Hepatocyte (in vitro differentiated cells): ENCODE data around the gene CRISPLD2. TPM values are rescaled to one million over a fixed set of nuclear protein-coding genes. Genes with fewer than 3 reads are reported as not detected.

ENCODE experiments used
- DNase-seq: peaks from one replicate; pipeline ENCODE4 v3.0.0-alpha.2; 2016; ENCODE audit warnings: low spot score
- H2AFZ ChIP-seq: fragments of 200-600 bp; sonication (generic); 2 replicates; pipeline ENCODE4 v1.6.0; 2016; ENCODE audit warnings: antibody characterized with exemption, mild to moderate bottlenecking
- H3K27ac ChIP-seq: fragments of 200-600 bp; sonication (generic); 2 replicates; pipeline ENCODE4 v1.5.1; 2016; ENCODE audit warnings: mild to moderate bottlenecking
- H3K27me3 ChIP-seq: fragments of 200-600 bp; sonication (generic); 2 replicates; pipeline ENCODE4 v1.6.1; 2016
- H3K36me3 ChIP-seq: fragments of 200-600 bp; sonication (generic); replicated peaks from 2 replicates; pipeline ENCODE4 v1.5.1; 2016; ENCODE audit warnings: low read depth; ENCODE audit not compliant: insufficient read depth
- H3K4me1 ChIP-seq: fragments of 200-600 bp; sonication (generic); 2 replicates; pipeline ENCODE4 v1.5.1; 2016; ENCODE audit warnings: mild to moderate bottlenecking, moderate library complexity; ENCODE audit not compliant: insufficient read depth
- H3K4me2 ChIP-seq: fragments of 200-600 bp; sonication (generic); 2 replicates; pipeline ENCODE4 v1.6.0; 2016
- H3K4me3 ChIP-seq: fragments of 200-600 bp; sonication (generic); 2 replicates; pipeline ENCODE4 v1.5.1; 2016; ENCODE audit warnings: mild to moderate bottlenecking
- H3K79me2 ChIP-seq: fragments of 200-600 bp; sonication (generic); 2 replicates; pipeline ENCODE4 v1.6.0; 2017; ENCODE audit warnings: mild to moderate bottlenecking
- H3K9me2 ChIP-seq: fragments of 200-600 bp; sonication (generic); replicated peaks from 2 replicates; pipeline ENCODE4 v1.6.0; 2017; ENCODE audit warnings: mild to moderate bottlenecking; ENCODE audit not compliant: insufficient read depth
- H3K9me3 ChIP-seq: fragments of 200-600 bp; sonication (generic); 2 replicates; pipeline ENCODE4 v1.5.1; 2016; ENCODE audit warnings: low read depth, mild to moderate bottlenecking
- H4K20me1 ChIP-seq: fragments of 200-600 bp; sonication (generic); 2 replicates; pipeline ENCODE4 v1.6.0; 2016; ENCODE audit warnings: mild to moderate bottlenecking; ENCODE audit not compliant: insufficient read depth, poor library complexity, severe bottlenecking
- EZH2 ChIP-seq: fragments of 200-600 bp; sonication (generic); IDR thresholded peaks from 2 replicates; pipeline ENCODE4 v1.6.1; 2016; ENCODE audit warnings: antibody characterized with exemption, mild to moderate bottlenecking, borderline replicate concordance
- EZH2phosphoT487 ChIP-seq: fragments of 200-600 bp; sonication (generic); IDR thresholded peaks from one replicate; pipeline ENCODE4 v1.6.1; 2018; ENCODE audit warnings: antibody characterized with exemption, mild to moderate bottlenecking, low read depth, moderate library complexity; ENCODE audit not compliant: unreplicated experiment, severe bottlenecking
- WGBS: methylation state at CpG from one replicate; pipeline ENCODE4 v1.1.6; 2016; ENCODE audit warnings: low lambda C conversion rate; ENCODE audit errors: missing lambda C conversion rate; 5-methylcytosine and 5-hydroxymethylcytosine counted together
- polyA plus RNA-seq: library from polyadenylated mRNA; unstranded; fragments of >200 nt; fragmentation: Nextera tagmentation; extraction: Ambion mirVana; gene quantifications from 2 replicates; pipeline ENCODE4 v1.2.1, GENCODE V29; 2016
- total RNA-seq: library from RNA; depleted of rRNA; stranded (reverse); fragments of >200 nt; gene quantifications from 2 replicates; pipeline ENCODE4 v1.2.3, GENCODE V29; 2014
- TF ChIP-seq, protein P1 (sequence below): fragments of 200-600 bp; sonication (generic); IDR thresholded peaks from 2 replicates; pipeline ENCODE4 v1.5.1; 2016; ENCODE audit warnings: antibody characterized with exemption, mild to moderate bottlenecking; ENCODE audit not compliant: poor library complexity

Gene CRISPLD2
- total and polyA plus RNA-seq, 2 experiments from 2014 or later: 281 to 315 TPM

GRCh38 chr16:84780063-84780462, 39.7 kb upstream of the CRISPLD2 start:
- no peak overlapping the region for H3K27ac ChIP-seq
- no peak overlapping the region for H3K4me3 ChIP-seq
- no peak overlapping the region for H3K4me2 ChIP-seq
- peaks cover 10% of the 10 kb centered on the region for H3K36me3 ChIP-seq
- 97% methylated on average over 11 of the region's 11 CpGs for WGBS
- DNase-seq: no peak
- H4K20me1 ChIP-seq: no peaks in the 10 kb centered on the region
- H3K27me3 ChIP-seq: no peaks in the 10 kb centered on the region
- H3K79me2 ChIP-seq: no peaks in the 10 kb centered on the region
- H3K4me1 ChIP-seq: no peaks in the 10 kb centered on the region
- H2AFZ ChIP-seq: no peak overlapping the region
- H3K9me2 ChIP-seq: no peaks in the 10 kb centered on the region
- no peaks in the 10 kb centered on the region for H3K9me3 ChIP-seq
- TF ChIP-seq EZH2phosphoT487: no peak

DNA sequence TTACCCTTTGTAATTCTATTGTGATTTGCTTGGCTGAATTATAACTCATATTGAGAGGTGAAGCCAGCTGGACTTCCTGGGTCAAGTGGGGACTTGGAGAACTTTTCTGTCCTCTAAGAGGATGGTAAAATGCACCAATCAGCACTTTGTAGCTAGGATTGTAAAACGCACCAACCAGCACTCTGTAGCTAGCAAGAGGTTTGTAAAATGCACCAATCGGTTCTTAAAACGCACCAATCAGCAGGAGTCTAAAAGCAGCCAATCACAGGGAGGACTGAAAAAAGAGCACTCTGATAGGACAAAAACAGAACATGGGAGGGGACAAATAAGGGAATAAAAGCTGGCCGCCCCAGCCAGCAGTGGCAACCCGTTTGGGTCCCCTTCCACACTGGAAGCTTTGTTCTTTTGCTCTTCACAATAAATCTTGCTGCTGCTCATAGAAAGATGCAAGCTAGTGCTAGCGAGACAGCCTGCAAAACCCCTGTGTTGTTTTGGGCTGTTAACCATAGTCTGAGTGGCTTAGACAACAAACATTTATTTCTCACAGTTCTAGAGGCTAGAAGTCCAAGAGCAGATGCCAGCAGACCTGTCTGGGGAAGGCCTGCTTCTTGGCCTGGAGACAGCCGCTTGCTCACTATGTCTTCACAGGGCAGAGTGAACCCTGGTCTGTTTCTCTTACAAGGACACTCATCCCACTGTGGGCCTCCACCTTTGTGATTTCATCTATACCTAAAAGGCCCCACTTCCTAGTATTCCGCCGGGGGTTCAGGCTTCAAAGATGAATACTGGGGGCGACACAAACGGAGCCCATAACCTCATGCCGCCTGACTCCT, 39.0 kb upstream of the CRISPLD2 start:
- Histone ChIP-seq H2AFZ (no peak overlapping the region), H3K79me2 (no peaks in the 10 kb centered on the region), H3K4me2 (no peak overlapping the region), H3K9me2 (no peaks in the 10 kb centered on the region), H4K20me1 (no peaks in the 10 kb centered on the region), H3K27me3 (no peaks in the 10 kb centered on the region), H3K4me1 (peaks cover 4% of the 10 kb centered on the region), H3K9me3 (no peaks in the 10 kb centered on the region), H3K36me3 (peaks cover 10% of the 10 kb centered on the region), H3K27ac (no peak overlapping the region), H3K4me3 (no peak overlapping the region)
- no peak for DNase-seq
- TF ChIP-seq EZH2: no peak
- TF ChIP-seq EZH2phosphoT487: no peak
- TF ChIP-seq, protein P1, sequence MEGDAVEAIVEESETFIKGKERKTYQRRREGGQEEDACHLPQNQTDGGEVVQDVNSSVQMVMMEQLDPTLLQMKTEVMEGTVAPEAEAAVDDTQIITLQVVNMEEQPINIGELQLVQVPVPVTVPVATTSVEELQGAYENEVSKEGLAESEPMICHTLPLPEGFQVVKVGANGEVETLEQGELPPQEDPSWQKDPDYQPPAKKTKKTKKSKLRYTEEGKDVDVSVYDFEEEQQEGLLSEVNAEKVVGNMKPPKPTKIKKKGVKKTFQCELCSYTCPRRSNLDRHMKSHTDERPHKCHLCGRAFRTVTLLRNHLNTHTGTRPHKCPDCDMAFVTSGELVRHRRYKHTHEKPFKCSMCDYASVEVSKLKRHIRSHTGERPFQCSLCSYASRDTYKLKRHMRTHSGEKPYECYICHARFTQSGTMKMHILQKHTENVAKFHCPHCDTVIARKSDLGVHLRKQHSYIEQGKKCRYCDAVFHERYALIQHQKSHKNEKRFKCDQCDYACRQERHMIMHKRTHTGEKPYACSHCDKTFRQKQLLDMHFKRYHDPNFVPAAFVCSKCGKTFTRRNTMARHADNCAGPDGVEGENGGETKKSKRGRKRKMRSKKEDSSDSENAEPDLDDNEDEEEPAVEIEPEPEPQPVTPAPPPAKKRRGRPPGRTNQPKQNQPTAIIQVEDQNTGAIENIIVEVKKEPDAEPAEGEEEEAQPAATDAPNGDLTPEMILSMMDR: no peak
- WGBS: 96% methylated on average over 12 of the region's 12 CpGs

DNA sequence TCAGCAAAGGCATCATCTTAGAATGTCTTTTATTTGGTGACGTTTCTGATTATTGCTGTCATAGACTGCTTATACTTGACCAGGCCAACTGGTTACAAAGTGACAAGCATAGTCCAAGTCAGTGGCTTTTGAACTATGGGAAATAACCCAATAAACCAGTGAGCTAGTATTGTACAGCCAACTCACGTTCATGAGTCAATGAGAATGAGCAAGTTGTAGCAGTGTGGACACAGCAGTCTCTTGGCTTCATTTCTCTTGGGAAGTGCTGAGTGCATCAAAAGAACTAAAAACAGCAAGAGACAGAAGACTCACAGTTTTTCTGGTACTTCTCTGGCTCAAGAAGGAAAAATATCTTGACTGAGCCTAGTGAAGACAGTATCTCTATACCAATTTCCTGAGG, 36.9 kb upstream of the CRISPLD2 start:
- Histone ChIP-seq H3K27me3 (no peaks in the 10 kb centered on the region), H3K79me2 (no peaks in the 10 kb centered on the region), H3K27ac (no peak overlapping the region), H2AFZ (no peak overlapping the region), H3K4me2 (no peak overlapping the region), H3K4me1 (peaks cover 24% of the 10 kb centered on the region), H3K36me3 (peaks cover 10% of the 10 kb centered on the region), H3K9me2 (no peaks in the 10 kb centered on the region), H3K9me3 (no peaks in the 10 kb centered on the region), H4K20me1 (no peaks in the 10 kb centered on the region), H3K4me3 (no peak overlapping the region)
- DNase-seq: no peak
- WGBS: 95% methylated on average over 2 of the region's 2 CpGs
- TF ChIP-seq EZH2phosphoT487 (no peak), EZH2 (no peak)
- TF ChIP-seq, protein P1: no peak

GRCh38 chr16:84785843-84786581, 33.8 kb upstream of the CRISPLD2 start:
- Histone ChIP-seq H3K4me2 (peak overlapping the region; percentile 46), H3K4me3 (no peak overlapping the region), H3K4me1 (peaks cover 28% of the 10 kb centered on the region), H3K27ac (no peak overlapping the region), H4K20me1 (no peaks in the 10 kb centered on the region), H3K79me2 (no peaks in the 10 kb centered on the region), H3K9me3 (no peaks in the 10 kb centered on the region), H3K9me2 (no peaks in the 10 kb centered on the region), H2AFZ (no peak overlapping the region), H3K27me3 (no peaks in the 10 kb centered on the region), H3K36me3 (no peaks in the 10 kb centered on the region)
- 61% methylated on average over 11 of the region's 11 CpGs for WGBS
- DNase-seq: peak; percentile 73
- TF ChIP-seq EZH2 (no peak), EZH2phosphoT487 (no peak)
- TF ChIP-seq, protein P1: no peak
